Keratinocyte (primary cell): ENCODE data around the gene TMEM30B.

ENCODE experiments used
- EZH2 ChIP-seq: IDR thresholded peaks from one replicate; pipeline ENCODE4 v1.6.1; 2012; ENCODE audit warnings: inconsistent platforms, mild to moderate bottlenecking, low read length, moderate library complexity
- TF ChIP-seq, protein P1 (sequence below), 3 experiments: IDR thresholded peaks in 1 of 3; conservative IDR thresholded peaks in 1 of 3; optimal IDR thresholded peaks in 1 of 3; 2 replicates in 2 of 3; 3 replicates in 1 of 3; pipeline versions ENCODE3 to v1.5.1; 2011; ENCODE audit warnings: low read length in 3 of 3, mild to moderate bottlenecking in 3 of 3, moderate library complexity in 2 of 3, control low read depth in 1 of 3, inconsistent platforms in 1 of 3; ENCODE audit not compliant: insufficient read depth in 2 of 3; ENCODE audit errors: extremely low read depth in 1 of 3

DNA sequence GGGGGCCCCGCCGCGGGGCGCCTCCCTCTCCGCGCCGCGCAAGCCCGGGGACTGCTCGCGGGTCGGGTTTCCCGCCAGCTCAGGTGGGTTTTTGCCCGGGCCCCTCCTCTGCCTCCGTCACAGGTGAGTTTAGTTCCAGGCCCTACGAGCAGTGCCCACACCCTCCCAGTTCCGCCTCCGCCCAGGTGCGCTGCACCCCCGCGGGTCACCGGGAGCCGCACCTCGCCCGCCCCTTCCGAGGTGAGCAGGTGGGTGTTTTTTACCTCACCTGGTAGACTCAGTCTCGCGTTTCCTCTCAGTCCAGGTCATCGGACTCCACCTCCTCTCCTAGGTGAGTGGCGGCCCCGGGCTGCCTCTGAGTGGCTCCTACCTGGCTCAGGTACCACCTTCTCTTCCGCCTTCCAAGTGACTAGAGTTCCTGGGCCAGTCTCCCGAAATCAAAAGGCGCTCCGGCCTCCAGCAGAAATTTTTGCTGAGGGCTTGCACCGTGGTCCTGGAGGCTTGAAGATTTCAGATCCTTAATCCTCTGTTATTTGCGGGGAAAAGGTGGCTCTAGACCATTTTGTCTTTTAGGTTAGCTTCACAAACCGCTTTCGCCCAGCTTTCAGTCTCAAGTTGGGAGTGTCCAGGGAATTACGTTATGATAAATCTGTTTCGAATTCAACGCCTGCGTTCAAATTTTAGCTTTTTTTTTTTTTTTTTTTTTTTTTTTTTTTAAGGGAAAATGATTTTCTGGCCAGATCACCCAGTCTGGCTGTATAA lies at the start of gene TMEM30B:
- TF ChIP-seq, protein P1, sequence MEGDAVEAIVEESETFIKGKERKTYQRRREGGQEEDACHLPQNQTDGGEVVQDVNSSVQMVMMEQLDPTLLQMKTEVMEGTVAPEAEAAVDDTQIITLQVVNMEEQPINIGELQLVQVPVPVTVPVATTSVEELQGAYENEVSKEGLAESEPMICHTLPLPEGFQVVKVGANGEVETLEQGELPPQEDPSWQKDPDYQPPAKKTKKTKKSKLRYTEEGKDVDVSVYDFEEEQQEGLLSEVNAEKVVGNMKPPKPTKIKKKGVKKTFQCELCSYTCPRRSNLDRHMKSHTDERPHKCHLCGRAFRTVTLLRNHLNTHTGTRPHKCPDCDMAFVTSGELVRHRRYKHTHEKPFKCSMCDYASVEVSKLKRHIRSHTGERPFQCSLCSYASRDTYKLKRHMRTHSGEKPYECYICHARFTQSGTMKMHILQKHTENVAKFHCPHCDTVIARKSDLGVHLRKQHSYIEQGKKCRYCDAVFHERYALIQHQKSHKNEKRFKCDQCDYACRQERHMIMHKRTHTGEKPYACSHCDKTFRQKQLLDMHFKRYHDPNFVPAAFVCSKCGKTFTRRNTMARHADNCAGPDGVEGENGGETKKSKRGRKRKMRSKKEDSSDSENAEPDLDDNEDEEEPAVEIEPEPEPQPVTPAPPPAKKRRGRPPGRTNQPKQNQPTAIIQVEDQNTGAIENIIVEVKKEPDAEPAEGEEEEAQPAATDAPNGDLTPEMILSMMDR (optimal IDR thresholded peaks at IDR 0.05 in 1 of 3, IDR thresholded peaks at IDR 0.05 in 1 of 3, conservative IDR thresholded peaks at IDR 0.05 in 1 of 3; ENCODE audit: extremely low read depth in 1 of 3, insufficient read depth in 2 of 3, low read length in 3 of 3) = no peak
- TF ChIP-seq EZH2 = no peak
